Small intestine (tissue), 7 donors: ENCODE measurements around the gene KLHL12. TPM values are rescaled to one million over a fixed set of nuclear protein-coding genes. Genes with fewer than 3 reads are reported as not detected.
A peak's percentile ranks its signal among the peaks of the same experiment; 100 is the strongest.
"Not testable (repeated sequence)": the region's sequence is repeated elsewhere in the genome, so short reads cannot be mapped to it uniquely, and the experiment has no call there.

Experiments
- DNase-seq, 2 donors: peaks; one replicate each; pipeline versions ENCODE4 v3.0.0 to v3.0.0-alpha.2; 2013
- FAIRE-seq: peaks from 2 replicates; lab custom pipeline; 2012; peaks lifted over from hg19 to GRCh38; lab: Jason Lieb, UNC
- H3K27ac ChIP-seq, 3 donors: one replicate each; pipeline ENCODE4 v1.5.1; 2013; ENCODE audit warnings: low read length in 2 of 3, mild to moderate bottlenecking in 2 of 3, control low read depth in 1 of 3, inconsistent platforms in 1 of 3, low read depth in 1 of 3, moderate library complexity in 1 of 3
- H3K27me3 ChIP-seq, 3 donors: one replicate each; pipeline ENCODE4 v1.6.1; 2013; ENCODE audit warnings: low read length in 3 of 3, inconsistent platforms in 1 of 3; ENCODE audit not compliant: control insufficient read depth in 3 of 3, insufficient read depth in 3 of 3
- H3K36me3 ChIP-seq, 3 donors: one replicate each; pipeline ENCODE4 v1.6.1; 2013; ENCODE audit warnings: low read length in 3 of 3, inconsistent platforms in 1 of 3, low read depth in 1 of 3, mild to moderate bottlenecking in 1 of 3, moderate library complexity in 1 of 3; ENCODE audit not compliant: control insufficient read depth in 3 of 3, insufficient read depth in 2 of 3
- H3K4me1 ChIP-seq, 3 donors: one replicate each; pipeline ENCODE4 v1.6.1; 2013; ENCODE audit warnings: low read length in 2 of 3, inconsistent platforms in 1 of 3, low read depth in 1 of 3, mild to moderate bottlenecking in 1 of 3, moderate library complexity in 1 of 3; ENCODE audit not compliant: control insufficient read depth in 3 of 3, insufficient read depth in 2 of 3
- H3K4me3 ChIP-seq, 3 donors: one replicate each; pipeline ENCODE4 v1.5.1; 2013; ENCODE audit warnings: low read length in 3 of 3, control low read depth in 1 of 3, inconsistent platforms in 1 of 3, low read depth in 1 of 3, mild to moderate bottlenecking in 1 of 3, moderate library complexity in 1 of 3
- H3K9me3 ChIP-seq, 2 donors: one replicate each; pipeline ENCODE4 v1.6.1; 2013; ENCODE audit warnings: low read depth in 1 of 2, low read length in 1 of 2; ENCODE audit not compliant: control insufficient read depth in 2 of 2, insufficient read depth in 1 of 2
- WGBS, 3 donors: extraction: QIAGEN DNeasy Blood & Tissue Kit; methylation state at CpG; one replicate each; pipeline ENCODE4 v1.1.7; 2013; 5-methylcytosine and 5-hydroxymethylcytosine counted together
- polyA plus RNA-seq, 4 donors: library from polyadenylated mRNA; stranded (reverse) in 3 of 4; unstranded in 1 of 4; fragments of 200-250 nt in 3 of 4; fragments of 120-200 nt in 1 of 4; gene quantifications; one replicate each; pipeline versions ENCODE4 v1.2.1 to v1.2.3, GENCODE V29; 2013
- donor health status: healthy with polysubstance abuse.
- donor health status: control.
- donor health status: control.
- donor health status: Bipolar disorder and iron deficiency.
- donor health status: healthy.

Gene KLHL12
- polyA plus RNA-seq, 4 donors, result 12.7 to 28.2 (median 17.2) TPM

DNA sequence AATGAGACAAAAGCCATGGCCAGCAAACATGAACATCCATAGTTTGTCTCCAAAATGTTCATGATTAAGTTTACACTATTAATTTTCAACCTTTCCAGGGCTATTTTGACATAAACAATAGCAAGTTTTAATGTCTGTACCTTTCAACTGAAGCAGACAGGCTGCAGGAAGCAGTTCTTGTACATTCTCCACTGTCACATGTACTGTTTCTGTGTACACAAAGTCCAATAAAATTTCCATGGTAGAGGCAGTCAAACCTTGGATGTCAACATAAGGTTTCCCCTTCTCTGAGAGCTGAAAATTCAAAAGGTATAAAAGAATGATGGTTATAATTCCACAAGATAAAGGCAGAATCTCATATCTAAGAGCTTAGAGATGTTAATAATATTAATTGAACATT, 7.4 kb downstream of the KLHL12 start:
- FAIRE-seq, result no peak
- Histone ChIP-seq H3K4me1 (no peaks in the 10 kb centered on the region), H3K27me3 (no peaks in the 10 kb centered on the region), H3K9me3 (no peaks in the 10 kb centered on the region), H3K36me3 (peaks cover 2 to 22% (median 13%) of the 10 kb centered on the region in 3 donors), H3K27ac (no peak overlapping the region), H3K4me3 (no peak overlapping the region)
- DNase-seq, result peak in 1 of 2 donors; percentile 8

- DNase-seq, result no peak
- Histone ChIP-seq H3K27ac (no peak overlapping the region), H3K27me3 (no peaks in the 10 kb centered on the region), H3K4me3 (no peak overlapping the region), H3K9me3 (no peaks in the 10 kb centered on the region), H3K4me1 (no peaks in the 10 kb centered on the region), H3K36me3 (peaks cover 11 to 33% (median 27%) of the 10 kb centered on the region in 3 donors)
- FAIRE-seq, result no peak
These were observed 11.9 kb downstream of the KLHL12 start for GRCh38 chr1:202915146-202915545.

DNA sequence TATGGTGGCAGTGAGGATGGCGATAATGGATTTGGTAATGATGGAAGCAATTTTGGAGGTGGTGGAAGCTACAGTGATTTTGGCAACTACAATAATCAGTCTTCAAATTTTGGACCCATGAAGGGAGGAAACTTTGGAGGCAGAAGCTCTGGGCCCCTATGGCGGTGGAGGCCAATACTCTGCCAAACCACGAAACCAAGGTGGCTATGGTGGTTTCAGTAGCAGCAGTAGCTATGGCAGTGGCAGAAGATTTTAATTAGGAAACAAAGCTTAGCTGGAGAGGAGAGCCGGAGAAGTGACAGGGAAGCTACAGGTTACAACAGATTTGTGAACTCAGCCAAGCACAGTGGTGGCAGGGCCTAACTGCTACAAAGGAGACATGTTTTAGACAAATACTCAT, 14.6 kb downstream of the KLHL12 start:
- H3K36me3 ChIP-seq, result peaks cover 19 to 31% (median 25%) of the 10 kb centered on the region in 3 donors
- not testable (repeated sequence) for H3K4me1 ChIP-seq, DNase-seq, H3K27ac ChIP-seq, H3K27me3 ChIP-seq, H3K9me3 ChIP-seq, FAIRE-seq, H3K4me3 ChIP-seq
- WGBS, 3 donors, result 91 to 94% (median 92%) methylated on average over 4 of the region's 4 CpGs

DNA sequence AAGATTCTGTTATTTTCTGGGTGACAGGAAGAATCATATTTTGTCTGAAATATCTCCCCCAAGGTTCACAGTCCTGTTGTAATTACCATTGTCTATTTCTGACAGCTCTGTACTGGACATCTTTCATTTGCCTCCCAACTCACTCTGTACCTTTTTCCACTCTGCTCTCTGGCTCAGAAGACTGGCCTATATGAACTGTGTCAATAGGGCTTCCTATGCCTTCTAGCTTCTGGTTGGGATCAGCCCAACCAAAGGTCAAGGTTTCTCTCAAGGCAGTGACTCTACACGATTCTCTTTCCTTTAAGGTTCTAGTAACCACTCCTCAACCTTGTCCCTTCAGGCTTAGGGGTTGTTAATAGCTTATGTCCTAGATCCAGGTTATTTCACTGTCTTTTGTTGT, 17.5 kb downstream of the KLHL12 start:
- DNase-seq (peak in 1 of 2 donors; percentile 18), FAIRE-seq (no peak)
- no peak overlapping the region for H3K27ac ChIP-seq
- no peaks in the 10 kb centered on the region for H3K4me1 ChIP-seq
- no peaks in the 10 kb centered on the region for H3K27me3 ChIP-seq
- no peak overlapping the region for H3K4me3 ChIP-seq
- H3K36me3 ChIP-seq, result peaks cover 17 to 27% (median 25%) of the 10 kb centered on the region in 3 donors
- H3K9me3 ChIP-seq, result no peaks in the 10 kb centered on the region
- WGBS, 3 donors, result 71 to 82% (median 75%) methylated on average over 1 of the region's 1 CpG

- no peaks in the 10 kb centered on the region for H3K9me3 ChIP-seq
- H3K27me3 ChIP-seq, result no peaks in the 10 kb centered on the region
- DNase-seq (no peak), FAIRE-seq (no peak)
- WGBS, 3 donors, result 97 to 98% (median 97%) methylated on average over 6 of the region's 6 CpGs
- no peak overlapping the region for H3K27ac ChIP-seq
- H3K4me3 ChIP-seq, result no peak overlapping the region
- no peaks in the 10 kb centered on the region for H3K4me1 ChIP-seq
- H3K36me3 ChIP-seq, result peaks cover 17 to 27% (median 25%) of the 10 kb centered on the region in 3 donors
These were observed 18.0 kb downstream of the KLHL12 start for GRCh38 chr1:202908998-202909397.

GRCh38 chr1:202905331-202905730, 21.7 kb downstream of the KLHL12 start:
- H3K27me3 ChIP-seq, result no peaks in the 10 kb centered on the region
- H3K9me3 ChIP-seq, result no peaks in the 10 kb centered on the region
- WGBS, 3 donors, result 70 to 94% (median 71%) methylated on average over 4 of the region's 4 CpGs
- H3K36me3 ChIP-seq, result peaks cover 8 to 34% (median 17%) of the 10 kb centered on the region in 3 donors
- DNase-seq, result no peak
- no peak overlapping the region for H3K27ac ChIP-seq
- no peak for FAIRE-seq
- no peaks in the 10 kb centered on the region for H3K4me1 ChIP-seq
- H3K4me3 ChIP-seq, result no peak overlapping the region

- H3K27me3 ChIP-seq, DNase-seq, H3K27ac ChIP-seq, FAIRE-seq, H3K4me3 ChIP-seq, H3K9me3 ChIP-seq, H3K4me1 ChIP-seq: not testable (repeated sequence)
- 96% methylated on average over 5 of the region's 5 CpGs for WGBS, 3 donors
- peaks cover 5 to 43% (median 11%) of the 10 kb centered on the region in 3 donors for H3K36me3 ChIP-seq
These were observed 23.2 kb downstream of the KLHL12 start for GRCh38 chr1:202903808-202904207.

GRCh38 chr1:202901555-202901954, 25.5 kb downstream of the KLHL12 start:
- 94 to 98% (median 97%) methylated on average over 4 of the region's 4 CpGs for WGBS, 3 donors
- Histone ChIP-seq H3K4me1 (no peaks in the 10 kb centered on the region), H3K27me3 (no peaks in the 10 kb centered on the region), H3K27ac (no peak overlapping the region), H3K9me3 (no peaks in the 10 kb centered on the region), H3K36me3 (peaks cover 2 to 43% (median 11%) of the 10 kb centered on the region in 3 donors), H3K4me3 (no peak overlapping the region)
- DNase-seq (no peak), FAIRE-seq (no peak)

GRCh38 chr1:202892501-202892900, 34.5 kb downstream of the KLHL12 start:
- no peaks in the 10 kb centered on the region for H3K27me3 ChIP-seq
- no peak for DNase-seq
- H3K9me3 ChIP-seq, result no peaks in the 10 kb centered on the region
- H3K27ac ChIP-seq, result no peak overlapping the region
- WGBS, 3 donors, result 92 to 96% (median 95%) methylated on average over 7 of the region's 7 CpGs
- H3K4me1 ChIP-seq, result peaks cover 0 to 5% (median 4%) of the 10 kb centered on the region in 3 donors
- H3K4me3 ChIP-seq, result no peak overlapping the region
- H3K36me3 ChIP-seq, result peaks cover 2 to 28% (median 24%) of the 10 kb centered on the region in 3 donors
- no peak for FAIRE-seq
